ENCODE measurements around the gene IKBKG. TPM values are rescaled to one million over a fixed set of nuclear protein-coding genes. Genes with fewer than 3 reads are reported as not detected.
A peak's percentile ranks its signal among the peaks of the same experiment; 100 is the strongest.

The IKBKG gene
- total RNA-seq, 1 experiment from 2014 or later, result 34.3 TPM

DNA sequence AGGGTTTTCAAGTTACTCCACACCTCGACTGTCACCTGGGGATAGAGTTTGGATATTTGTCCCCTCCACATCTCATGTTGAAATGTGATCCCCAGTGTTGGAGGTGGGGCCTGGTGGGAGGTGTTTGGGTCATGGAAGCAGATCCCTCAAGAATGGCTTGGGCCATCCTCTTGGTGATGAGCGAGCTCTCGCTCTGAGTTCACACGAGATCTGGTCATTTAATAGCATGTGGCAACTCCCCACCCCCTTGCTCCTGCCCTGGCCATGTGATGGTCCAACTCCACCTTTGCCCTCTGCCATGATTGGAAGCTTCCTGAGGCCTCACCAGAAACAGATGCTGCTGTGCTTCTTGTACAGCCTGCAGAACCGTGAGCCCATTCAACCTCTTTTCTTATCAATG, 45.8 kb downstream of the IKBKG start:
- no peaks in the 10 kb centered on the region for H3K9me2 ChIP-seq (replicated peaks; ENCODE audit: low read length)
- no peak overlapping the region for H3K4me3 ChIP-seq (ENCODE audit: low read length)
- no peak overlapping the region for H2AFZ ChIP-seq (ENCODE audit: low read length)
- ChIA-PET CTCF (no interaction called here), POLR2A (ENCODE audit: unreplicated experiment) (no interaction called here)
- peaks cover 26% of the 10 kb centered on the region for H3K4me1 ChIP-seq (ENCODE audit: insufficient read depth, low read length)
- ATAC-seq (no peak), DNase-seq (no peak)
- no peaks in the 10 kb centered on the region for H4K20me1 ChIP-seq (ENCODE audit: low read length)
- no peak for TF ChIP-seq EZH2phosphoT487 (IDR thresholded peaks at IDR 0.05; ENCODE audit: borderline replicate concordance, low read length)
- no peak overlapping the region for H3K27ac ChIP-seq (ENCODE audit: low read length)
- no peaks in the 10 kb centered on the region for H3K27me3 ChIP-seq (ENCODE audit: low read length)
- H3F3A ChIP-seq (ENCODE audit: low read length, unreplicated experiment), result no peaks in the 10 kb centered on the region
- BruUV-seq (replicated peaks), result no TSS peak
- no peaks in the 10 kb centered on the region for H3K36me3 ChIP-seq (ENCODE audit: low read depth, low read length)
- intact Hi-C loops (cut with micrococcal nuclease), result no loop called here
- no peak overlapping the region for H3K4me2 ChIP-seq (ENCODE audit: low read length)
- no peak overlapping the region for H3K9ac ChIP-seq (ENCODE audit: low read length)
- H3K79me2 ChIP-seq (ENCODE audit: low read length), result no peaks in the 10 kb centered on the region
- H3K9me3 ChIP-seq (ENCODE audit: low read length), result no peaks in the 10 kb centered on the region

DNA sequence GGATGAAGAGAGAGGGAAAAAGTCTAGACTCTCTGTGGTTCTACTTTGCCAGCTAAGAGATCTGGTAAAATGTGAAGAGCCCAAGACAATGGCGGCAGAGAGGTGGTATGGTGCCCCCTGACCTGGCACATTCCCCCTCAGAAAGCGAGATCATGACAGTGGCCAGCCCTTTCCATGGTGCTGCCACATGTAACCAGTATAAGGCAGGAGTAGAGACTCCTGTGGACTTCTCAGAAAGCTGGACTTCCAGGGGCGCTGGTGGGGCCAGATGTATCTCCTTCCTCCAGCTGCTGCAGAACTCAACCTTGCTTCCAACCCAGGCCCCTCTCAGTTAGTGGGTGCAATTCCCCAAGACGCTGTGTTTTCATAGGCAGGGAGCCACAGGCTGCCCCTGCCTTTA, 47.1 kb downstream of the IKBKG start:
- TF ChIP-seq EZH2 (IDR thresholded peaks at IDR 0.05; ENCODE audit: low read length, unreplicated experiment), result no peak
- Histone ChIP-seq H3K36me3 (ENCODE audit: low read depth, low read length) (no peaks in the 10 kb centered on the region), H3K9ac (ENCODE audit: low read length) (no peak overlapping the region), H3K9me2 (replicated peaks; ENCODE audit: low read length) (no peaks in the 10 kb centered on the region), H3K27me3 (ENCODE audit: low read length) (no peaks in the 10 kb centered on the region), H3K79me2 (ENCODE audit: low read length) (no peaks in the 10 kb centered on the region), H3K4me3 (ENCODE audit: low read length) (no peak overlapping the region), H3K27ac (ENCODE audit: low read length) (no peak overlapping the region), H3F3A (ENCODE audit: low read length, unreplicated experiment) (no peaks in the 10 kb centered on the region), H3K9me3 (ENCODE audit: low read length) (no peaks in the 10 kb centered on the region), H3K4me1 (ENCODE audit: insufficient read depth, low read length) (peaks cover 28% of the 10 kb centered on the region), H4K20me1 (ENCODE audit: low read length) (no peaks in the 10 kb centered on the region), H3K4me2 (ENCODE audit: low read length) (no peak overlapping the region), H2AFZ (ENCODE audit: low read length) (no peak overlapping the region)
- DNase-seq (no peak), ATAC-seq (no peak)
- no TSS peak for BruUV-seq (replicated peaks)
- ChIA-PET CTCF (no interaction called here), POLR2A (ENCODE audit: unreplicated experiment) (no interaction called here)
- intact Hi-C loops (cut with micrococcal nuclease), result no loop called here

DNA sequence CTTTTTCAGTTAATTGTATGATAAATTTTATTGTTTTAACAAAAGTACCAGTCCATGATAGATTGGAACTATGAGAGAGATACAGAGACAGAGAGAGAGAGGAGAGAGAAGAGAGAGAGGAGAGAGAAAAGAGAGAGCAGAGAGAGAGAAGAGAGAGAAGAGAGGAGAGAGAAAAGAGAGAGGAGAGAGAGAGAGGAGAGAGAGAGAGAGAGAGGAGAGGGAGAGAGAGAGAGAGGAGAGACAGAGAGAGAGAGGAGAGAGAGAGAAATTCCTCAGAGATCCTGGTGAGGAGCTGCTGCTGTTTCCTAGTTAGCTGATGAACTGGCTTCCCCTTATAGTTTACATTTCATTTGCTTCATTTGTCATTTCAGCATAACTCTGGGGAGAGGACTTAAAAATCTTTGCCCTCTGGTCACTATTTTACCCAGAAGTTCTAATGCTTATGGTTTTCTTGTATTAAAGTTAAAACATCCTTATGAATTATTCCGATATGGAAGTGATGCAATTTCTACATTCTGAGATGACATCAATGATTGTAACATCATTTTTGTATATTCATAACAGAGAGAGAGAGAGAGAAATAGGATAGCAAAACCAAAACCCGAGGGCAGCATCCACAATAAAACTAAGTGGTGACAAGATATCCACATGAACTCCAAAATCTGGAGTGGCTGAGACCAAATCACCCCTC, 48.3 kb downstream of the IKBKG start:
- CTCF ChIA-PET, result interaction anchor here (0.7 kb wide), 1 partner anchor 153 kb away, joined by 3 read pairs; no protein-coding TSS in a partner anchor
- peak overlapping the region; percentile 65 for H3K4me2 ChIP-seq (ENCODE audit: low read length)
- H3K79me2 ChIP-seq (ENCODE audit: low read length), result no peaks in the 10 kb centered on the region
- H3K9me3 ChIP-seq (ENCODE audit: low read length), result no peaks in the 10 kb centered on the region
- ATAC-seq (no peak), DNase-seq (peak; percentile 13)
- intact Hi-C loops (cut with micrococcal nuclease), result loop anchor here (1.0 kb wide), 1 partner anchor 9 kb away; no protein-coding TSS in a partner anchor
- no peaks in the 10 kb centered on the region for H3K36me3 ChIP-seq (ENCODE audit: low read depth, low read length)
- H2AFZ ChIP-seq (ENCODE audit: low read length), result no peak overlapping the region
- no peaks in the 10 kb centered on the region for H3F3A ChIP-seq (ENCODE audit: low read length, unreplicated experiment)
- H3K27me3 ChIP-seq (ENCODE audit: low read length), result no peaks in the 10 kb centered on the region
- H3K4me1 ChIP-seq (ENCODE audit: insufficient read depth, low read length), result peaks cover 39% of the 10 kb centered on the region
- no peaks in the 10 kb centered on the region for H3K9me2 ChIP-seq (replicated peaks; ENCODE audit: low read length)
- no peak overlapping the region for H3K9ac ChIP-seq (ENCODE audit: low read length)
- peak overlapping the region; percentile 14; the same call in 1 of the 2 replicates for H3K27ac ChIP-seq (ENCODE audit: low read length)
- no peak for TF ChIP-seq EZH2phosphoT487 (IDR thresholded peaks at IDR 0.05; ENCODE audit: borderline replicate concordance, low read length)
- TF ChIP-seq, protein P1, sequence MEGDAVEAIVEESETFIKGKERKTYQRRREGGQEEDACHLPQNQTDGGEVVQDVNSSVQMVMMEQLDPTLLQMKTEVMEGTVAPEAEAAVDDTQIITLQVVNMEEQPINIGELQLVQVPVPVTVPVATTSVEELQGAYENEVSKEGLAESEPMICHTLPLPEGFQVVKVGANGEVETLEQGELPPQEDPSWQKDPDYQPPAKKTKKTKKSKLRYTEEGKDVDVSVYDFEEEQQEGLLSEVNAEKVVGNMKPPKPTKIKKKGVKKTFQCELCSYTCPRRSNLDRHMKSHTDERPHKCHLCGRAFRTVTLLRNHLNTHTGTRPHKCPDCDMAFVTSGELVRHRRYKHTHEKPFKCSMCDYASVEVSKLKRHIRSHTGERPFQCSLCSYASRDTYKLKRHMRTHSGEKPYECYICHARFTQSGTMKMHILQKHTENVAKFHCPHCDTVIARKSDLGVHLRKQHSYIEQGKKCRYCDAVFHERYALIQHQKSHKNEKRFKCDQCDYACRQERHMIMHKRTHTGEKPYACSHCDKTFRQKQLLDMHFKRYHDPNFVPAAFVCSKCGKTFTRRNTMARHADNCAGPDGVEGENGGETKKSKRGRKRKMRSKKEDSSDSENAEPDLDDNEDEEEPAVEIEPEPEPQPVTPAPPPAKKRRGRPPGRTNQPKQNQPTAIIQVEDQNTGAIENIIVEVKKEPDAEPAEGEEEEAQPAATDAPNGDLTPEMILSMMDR (conservative IDR thresholded peaks at IDR 0.05; ENCODE audit: low read depth, low read length), result no peak
- no peak for TF ChIP-seq EZH2 (IDR thresholded peaks at IDR 0.05; ENCODE audit: low read length, unreplicated experiment)
- no peaks in the 10 kb centered on the region for H4K20me1 ChIP-seq (ENCODE audit: low read length)
- no peak overlapping the region for H3K4me3 ChIP-seq (ENCODE audit: low read length)
- BruUV-seq (replicated peaks), result no TSS peak
- POLR2A ChIA-PET (ENCODE audit: unreplicated experiment), result no interaction called here

Measured in PC-3 (cell line).